GM12878 (cell line): Measurements from ENCODE around the gene HSBP1L1. TPM values are rescaled to one million over a fixed set of nuclear protein-coding genes. Genes with fewer than 3 reads are reported as not detected.
A peak's percentile ranks its signal among the peaks of the same experiment; 100 is the strongest.

Experiments
- ATAC-seq: fragments of 200-7000 bp; cut with Tn5 transposase; 3 replicates; pipeline ENCODE4 v1.9.1; 2020; ENCODE audit warnings: mild to moderate bottlenecking, moderate library complexity
- BruUV-seq: library from RNA; stranded (reverse); fragments of 400-500 nt; replicated peaks from 2 replicates; lab custom pipeline; 2021; lab: Mats Ljungman, UMichigan
- CTCF ChIA-PET: fragments of 300-600 bp; sonication (Branson Sonifier 250); formaldehyde crosslinking; extraction: SDS; loops from one replicate; lab custom pipeline; 2021; ENCODE audit warnings: inconsistent platforms; lab: Yijun Ruan, JAX
- POLR2A ChIA-PET: fragments of 350-600 bp; formaldehyde crosslinking; extraction: SDS; loops from one replicate; lab custom pipeline; 2021; ENCODE audit warnings: inconsistent platforms; lab: Charles Lee
- RAD21 ChIA-PET: fragments of 300-600 bp; sonication (Branson Sonifier 250); formaldehyde crosslinking; loops from one replicate; lab custom pipeline; 2023; ENCODE audit warnings: antibody characterized with exemption; ENCODE audit not compliant: unreplicated experiment; lab: Charles Lee
- SMC1A ChIA-PET: fragments of 300-600 bp; sonication (Branson Sonifier 250); formaldehyde crosslinking; loops from one replicate; lab custom pipeline; 2023; ENCODE audit not compliant: unreplicated experiment, uncharacterized antibody; lab: Charles Lee
- DNase-seq: peaks from one replicate; pipeline ENCODE4 v3.0.0-alpha.2; 2011; ENCODE audit warnings: low read depth, low spot score
- FAIRE-seq: peaks from 3 replicates; lab custom pipeline; 2011; peaks lifted over from hg19 to GRCh38; lab: Jason Lieb, UNC
- H2AFZ ChIP-seq: 2 replicates; pipeline ENCODE4 v1.6.0; 2011; ENCODE audit warnings: low read depth, low read length, control low read depth; ENCODE audit not compliant: control insufficient read depth
- H3K27ac ChIP-seq: 2 replicates; pipeline ENCODE4 v1.5.1; 2011; ENCODE audit warnings: control low read depth; ENCODE audit not compliant: control insufficient read depth, insufficient read depth
- H3K27me3 ChIP-seq, 2 experiments: replicated peaks in 1 of 2; 2 replicates each; pipeline versions ENCODE4 v1.6.0 to v1.6.1; 2011; ENCODE audit warnings: low read length in 1 of 2; ENCODE audit not compliant: control insufficient read depth in 2 of 2, insufficient read depth in 2 of 2
- H3K36me3 ChIP-seq, 2 experiments: 2 replicates each; pipeline ENCODE4 v1.5.1; 2011; ENCODE audit warnings: low read length in 1 of 2; ENCODE audit not compliant: control insufficient read depth in 2 of 2, insufficient read depth in 2 of 2
- H3K4me1 ChIP-seq: 2 replicates; pipeline ENCODE4 v1.6.1; 2011; ENCODE audit warnings: mild to moderate bottlenecking, low read length, moderate library complexity, mixed read lengths; ENCODE audit not compliant: control insufficient read depth, insufficient read depth
- H3K4me2 ChIP-seq: 2 replicates; pipeline ENCODE4 v1.6.0; 2011; ENCODE audit warnings: control low read depth; ENCODE audit not compliant: control insufficient read depth, insufficient read depth
- H3K4me3 ChIP-seq: fragments of 200-600 bp; sonication (generic); 2 replicates; pipeline ENCODE4 v1.5.1; 2016
- H3K79me2 ChIP-seq: 2 replicates; pipeline ENCODE4 v1.6.0; 2011; ENCODE audit warnings: low read length; ENCODE audit not compliant: control insufficient read depth, insufficient read depth
- H3K9ac ChIP-seq: 2 replicates; pipeline ENCODE4 v1.8.0; 2011; ENCODE audit warnings: low read length, control low read depth, mixed read lengths; ENCODE audit not compliant: control insufficient read depth, insufficient read depth
- H3K9me3 ChIP-seq: replicated peaks from 3 replicates; pipeline ENCODE4 v1.5.1; 2011; ENCODE audit warnings: mild to moderate bottlenecking, low read length; ENCODE audit not compliant: control insufficient read depth, insufficient read depth
- H4K20me1 ChIP-seq: 2 replicates; pipeline ENCODE4 v1.6.0; 2011; ENCODE audit not compliant: control insufficient read depth, insufficient read depth
- MAX ChIP-seq: IDR thresholded peaks from 2 replicates; pipeline ENCODE4 v1.6.1; 2012; ENCODE audit warnings: low read depth, low read length, improper control_type of control experiment
- NFYB ChIP-seq: IDR thresholded peaks from 2 replicates; pipeline ENCODE4 v1.6.1; 2011; ENCODE audit warnings: low read depth, mild to moderate bottlenecking, low read length, improper control_type of control experiment, moderate library complexity; ENCODE audit not compliant: insufficient read depth
- RAD51 ChIP-seq: fragments of 450-650 bp; IDR thresholded peaks from 2 replicates; pipeline ENCODE4 v1.6.1; 2016; ENCODE audit warnings: moderate library complexity, mild to moderate bottlenecking, inconsistent platforms
- ZNF592 ChIP-seq: fragments of 450-650 bp; IDR thresholded peaks from 2 replicates; pipeline ENCODE4 v1.6.1; 2017; ENCODE audit warnings: mild to moderate bottlenecking, moderate library complexity
- ZNF687 ChIP-seq: fragments of 450-650 bp; IDR thresholded peaks from 2 replicates; pipeline ENCODE4 v1.6.1; 2017; ENCODE audit warnings: mild to moderate bottlenecking, moderate library complexity
- WGBS: methylation state at CpG from one replicate; pipeline ENCODE4 v1.1.6; 2016; ENCODE audit warnings: low lambda C conversion rate; ENCODE audit not compliant: insufficient replicate concordance, insufficient coverage; ENCODE audit errors: missing lambda C conversion rate; 5-methylcytosine and 5-hydroxymethylcytosine counted together
- in situ Hi-C: fragments of 300-500 bp; cut with MboI; formaldehyde crosslinking; loops from 9 replicates; pipeline ENCODE4 v1.14.3; 2018; ENCODE audit warnings: mixed read lengths
- intact Hi-C: fragments of 100-400 bp; cut with micrococcal nuclease; formaldehyde crosslinking; loops from one replicate; pipeline ENCODE4 v1.14.2; 2022; ENCODE audit not compliant: unreplicated experiment
- polyA plus RNA-seq, 11 experiments: library from polyadenylated mRNA; depleted of rRNA in 4 of 11; unstranded in 6 of 11; stranded (reverse) in 5 of 11; fragments of >200 nt; fragmentation: Nextera tagmentation in 4 of 11; fragmentation: Illumina TruSeq in 1 of 11; extraction: Ambion mirVana in 4 of 11; extraction: Trizol in 1 of 11; gene quantifications; 1 replicate in 1 of 11; 2 replicates in 10 of 11; pipeline versions ENCODE4 v1.2.1 to v1.2.3, GENCODE V29; 2011 to 2016; ENCODE audit warnings: inconsistent platforms in 2 of 11, missing spikeins in 2 of 11, low read depth in 1 of 11
- total RNA-seq, 4 experiments: library from RNA; depleted of rRNA in 3 of 4; stranded (reverse); fragments of >200 nt in 3 of 4; fragmentation: Illumina TruSeq in 1 of 4; extraction: Trizol in 1 of 4; gene quantifications; 2 replicates each; pipeline versions ENCODE4 v1.2.1 to v1.2.3, GENCODE V29; 2013 to 2021

HSBP1L1 gene
- total and polyA plus RNA-seq, 10 of the 15 experiments (the other 5 are each of a cell fraction or from before 2014, with no cell fraction given), result 0.97 to 14.0 (median 6.9) TPM; not detected in 1

GRCh38 chr18:79962311-79962710 is 2.1 kb upstream of the HSBP1L1 start:
- H3K4me2 ChIP-seq, result 0 out of 2 replicates have a peak overlapping the region, but pooled peaks have one; percentile 9
- FAIRE-seq (no peak), ATAC-seq (no peak), DNase-seq (no peak)
- H3K4me1 ChIP-seq, result peaks cover 25% of the 10 kb centered on the region
- no peaks in the 10 kb centered on the region for H3K9me3 ChIP-seq
- SMC1A ChIA-PET, result interaction anchor here (1.3 to 2.5 kb wide), 3 partner anchors 8 to 57 kb away, joined by 3 to 13 read pairs (median 5); no protein-coding TSS in a partner anchor
- CTCF ChIA-PET, result interaction anchor here (1.0 to 2.5 kb wide), 5 partner anchors 8 to 197 kb away, joined by 3 to 9 read pairs (median 7); partner anchors contain the start of gene TXNL4A
- H3K36me3 ChIP-seq, result no peaks in the 10 kb centered on the region
- BruUV-seq, result no TSS peak
- RAD21 ChIA-PET, result interaction anchor here (0.7 to 2.4 kb wide), 4 partner anchors 11 to 72 kb away, joined by 3 to 9 read pairs (median 4); partner anchors contain the start of genes RBFA, SLC66A2 and TXNL4A
- TF ChIP-seq MAX, result no peak
- TF ChIP-seq ZNF592, result no peak
- no peak for TF ChIP-seq ZNF687
- no peak for TF ChIP-seq NFYB
- no peak for TF ChIP-seq RAD51
- peak overlapping the region; percentile 37; the same call in 1 of the 2 replicates for H3K4me3 ChIP-seq
- H3K9ac ChIP-seq, result no peak overlapping the region
- intact Hi-C loops (loop anchor here (2.0 to 5.0 kb wide), 3 partner anchors 145 to 282 kb away; partner anchors contain the start of gene ADNP2), in situ Hi-C loops (no loop called here)
- no peaks in the 10 kb centered on the region for H4K20me1 ChIP-seq
- no peak overlapping the region for H2AFZ ChIP-seq
- H3K27ac ChIP-seq, result no peak overlapping the region
- POLR2A ChIA-PET, result interaction anchor here (1.3 to 1.9 kb wide), 2 partner anchors 10 to 12 kb away, joined by 4 to 8 read pairs; partner anchors contain the start of gene SLC66A2
- no peaks in the 10 kb centered on the region for H3K27me3 ChIP-seq
- no peaks in the 10 kb centered on the region; the same call in 1 of the 2 replicates for H3K79me2 ChIP-seq
- WGBS, result 91% methylated on average over 10 of the region's 10 CpGs
